HFF-Myc (cell line): ENCODE results near the gene PLS3.

ENCODE experiments used
- DNase-seq: peaks from one replicate; pipeline ENCODE4 v3.0.0-alpha.2; 2011; ENCODE audit warnings: low read depth; ENCODE audit errors: extremely low read depth
- H3K4me3 ChIP-seq: replicated peaks from 2 replicates; pipeline ENCODE4 v1.5.1; 2011; ENCODE audit warnings: low read depth, mild to moderate bottlenecking, control low read depth, low read length
- CTCF ChIP-seq: IDR thresholded peaks from 2 replicates; pipeline ENCODE4 v1.5.1; 2012; ENCODE audit warnings: mild to moderate bottlenecking, low read depth, low read length, control low read depth; ENCODE audit errors: missing control alignments

PLS3 gene

GRCh38 chrX:115563633-115564162 is 2.7 kb downstream of the PLS3 start:
- no peak for DNase-seq
- H3K4me3 ChIP-seq = no peak overlapping the region

GRCh38 chrX:115564243-115564642 is 3.3 kb downstream of the PLS3 start:
- no peak for TF ChIP-seq CTCF
- no peak overlapping the region for H3K4me3 ChIP-seq
- no peak for DNase-seq

More at GRCh38 chrX:115563633-115564162, 2.7 kb downstream of the PLS3 start:
- no peak for TF ChIP-seq CTCF

- TF ChIP-seq CTCF = no peak
- no peak for DNase-seq
- H3K4me3 ChIP-seq = no peak overlapping the region
These were observed 4.9 kb downstream of the PLS3 start for GRCh38 chrX:115565888-115566287.

- no peak for DNase-seq
- TF ChIP-seq CTCF = no peak
- no peak overlapping the region for H3K4me3 ChIP-seq
These were observed 10.7 kb downstream of the PLS3 start for GRCh38 chrX:115571712-115572111.

GRCh38 chrX:115573185-115573584 is 12.2 kb downstream of the PLS3 start:
- DNase-seq = no peak
- H3K4me3 ChIP-seq = no peak overlapping the region
- TF ChIP-seq CTCF = no peak

- DNase-seq = no peak
- H3K4me3 ChIP-seq = no peak overlapping the region
- no peak for TF ChIP-seq CTCF
These were observed 15.7 kb downstream of the PLS3 start for GRCh38 chrX:115576676-115577075.

GRCh38 chrX:115579327-115579726 is 18.4 kb downstream of the PLS3 start:
- no peak for TF ChIP-seq CTCF
- DNase-seq = no peak
- H3K4me3 ChIP-seq = no peak overlapping the region
